GM19468 (cell line): ENCODE measurements around the gene CNTN2.

Experiments
- ATAC-seq: cut with Tn5 transposase; IDR thresholded peaks from one replicate; pipeline ENCODE4 v1.9.1; 2021; ENCODE audit warnings: mild to moderate bottlenecking, moderate library complexity, moderate number of reproducible peaks; ENCODE audit not compliant: unreplicated experiment; ENCODE audit errors: extremely low read depth

CNTN2 gene

GRCh38 chr1:205042911-205043806, at the start of gene CNTN2:
Gene CNTN2 (plus strand): TSS chr1:205043212. CDS start chr1:205053186, 9,974 bp downstream.
- ATAC-seq, result no peak

GRCh38 chr1:204994086-204994862, 48.7 kb upstream of the CNTN2 start:
- no peak for ATAC-seq

- no peak for ATAC-seq
Measured at GRCh38 chr1:204996981-204997380, 46.0 kb upstream of the CNTN2 start.

- no peak for ATAC-seq
Measured at GRCh38 chr1:204997591-204998355, 45.2 kb upstream of the CNTN2 start.

- ATAC-seq, result no peak
Measured at GRCh38 chr1:205001162-205001561, 41.9 kb upstream of the CNTN2 start.

GRCh38 chr1:205002705-205003104, 40.3 kb upstream of the CNTN2 start:
- ATAC-seq, result no peak

GRCh38 chr1:205003358-205004131, 39.5 kb upstream of the CNTN2 start:
- no peak for ATAC-seq

GRCh38 chr1:205004351-205004750, 38.7 kb upstream of the CNTN2 start:
- no peak for ATAC-seq

- ATAC-seq, result no peak
Measured at GRCh38 chr1:205008896-205009295, 34.1 kb upstream of the CNTN2 start.

GRCh38 chr1:205009670-205010069, 33.3 kb upstream of the CNTN2 start:
- ATAC-seq, result no peak

- ATAC-seq, result no peak
Measured at GRCh38 chr1:205012391-205013140, 30.4 kb upstream of the CNTN2 start.

GRCh38 chr1:205013683-205014367, 29.2 kb upstream of the CNTN2 start:
- no peak for ATAC-seq

GRCh38 chr1:205014783-205015182, 28.2 kb upstream of the CNTN2 start:
- no peak for ATAC-seq

GRCh38 chr1:205015241-205015640, 27.8 kb upstream of the CNTN2 start:
- no peak for ATAC-seq

GRCh38 chr1:205016075-205016474, 26.9 kb upstream of the CNTN2 start:
- ATAC-seq, result no peak

GRCh38 chr1:205016584-205016983, 26.4 kb upstream of the CNTN2 start:
- ATAC-seq, result no peak

GRCh38 chr1:205017001-205017400, 26.0 kb upstream of the CNTN2 start:
- ATAC-seq, result no peak

GRCh38 chr1:205017766-205018165, 25.2 kb upstream of the CNTN2 start:
- no peak for ATAC-seq

- no peak for ATAC-seq
Measured at GRCh38 chr1:205018381-205018780, 24.6 kb upstream of the CNTN2 start.
